GM19035 (cell line): ENCODE results near the gene TJP3.

Experiments
- ATAC-seq: cut with Tn5 transposase; IDR thresholded peaks from one replicate; pipeline ENCODE4 v1.9.1; 2021; ENCODE audit not compliant: unreplicated experiment

Gene TJP3

GRCh38 chr19:3783660-3784584 is 75.7 kb downstream of the TJP3 start:
- no peak for ATAC-seq

DNA sequence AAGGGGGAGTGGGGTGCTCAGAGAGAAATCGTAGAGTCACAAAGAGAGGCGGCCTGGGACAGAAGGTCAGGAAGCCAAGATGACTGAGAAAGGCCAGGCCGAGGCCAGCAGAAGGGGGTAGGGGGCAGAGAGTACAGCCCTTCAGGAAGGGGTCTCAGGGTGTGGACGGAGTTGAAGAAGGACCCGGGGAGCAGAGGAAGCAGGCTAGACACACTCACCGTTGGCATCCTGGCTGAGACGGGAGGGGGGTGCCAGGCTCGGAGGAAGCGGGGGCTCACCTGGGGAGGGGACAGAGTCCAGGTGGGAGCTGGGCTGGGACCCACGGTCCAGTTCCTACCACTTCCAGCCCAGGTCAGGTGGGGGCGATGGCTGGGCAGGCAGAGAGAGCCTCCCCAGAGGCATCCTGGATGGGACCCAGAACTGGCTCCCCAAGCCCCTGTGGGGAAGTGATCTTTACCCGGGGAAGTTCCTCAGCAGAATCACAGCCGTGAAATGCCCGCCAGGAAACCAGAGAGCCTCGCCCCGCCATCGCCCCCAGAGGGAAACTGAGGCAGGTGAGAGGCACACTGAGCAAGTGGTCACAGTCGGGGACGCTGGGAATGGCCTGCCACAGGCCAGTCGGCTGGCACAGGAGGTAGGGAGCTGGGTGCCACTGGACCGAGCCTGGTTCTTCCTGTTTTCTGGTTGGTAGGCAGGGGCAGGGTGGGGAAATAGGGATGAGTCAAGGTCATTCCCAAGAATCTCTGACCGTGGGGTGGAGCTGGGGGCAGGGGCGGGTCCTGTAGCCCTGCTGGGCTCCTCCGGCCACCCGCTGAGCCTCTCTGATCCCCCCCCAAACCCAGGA is 76.6 kb downstream of the TJP3 start:
- no peak for ATAC-seq

GRCh38 chr19:3785451-3785937 is 77.3 kb downstream of the TJP3 start:
- ATAC-seq = no peak

- no peak for ATAC-seq
Measured at GRCh38 chr19:3785938-3786824, 78.0 kb downstream of the TJP3 start, which contains the start of gene MATK. TSS of gene MATK (minus strand) at chr19:3786381. CDS start at chr19:3785135, 1,246 bp downstream.

- ATAC-seq = no peak
Measured at GRCh38 chr19:3788996-3789778, 81.0 kb downstream of the TJP3 start.

DNA sequence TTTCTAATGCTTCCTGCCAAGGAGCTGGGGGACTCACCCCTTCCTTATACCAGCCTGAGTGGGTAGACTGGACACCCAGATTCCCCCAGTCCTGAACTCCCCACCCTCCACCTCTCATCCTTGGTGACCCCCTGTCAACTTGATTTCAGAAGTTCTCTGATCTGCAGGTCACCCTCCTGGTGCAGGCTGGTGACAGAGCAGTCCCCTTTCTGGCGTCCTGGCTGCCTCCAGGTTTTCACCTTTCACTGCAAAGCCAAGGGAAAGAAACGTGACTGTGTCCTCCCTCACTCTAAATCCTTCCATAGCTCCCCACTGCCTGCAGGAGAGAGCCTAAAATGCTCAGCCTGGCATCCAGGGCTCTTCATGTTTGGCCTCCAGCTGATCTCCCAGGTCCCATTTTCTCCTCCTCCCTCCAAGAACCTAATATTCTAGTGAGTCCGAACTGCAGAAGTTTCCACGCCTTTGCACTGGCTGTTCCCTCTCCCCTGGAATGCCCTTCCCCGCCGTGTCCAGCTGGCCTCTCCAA is 82.1 kb downstream of the TJP3 start:
- no peak for ATAC-seq

GRCh38 chr19:3790941-3791340 is 82.8 kb downstream of the TJP3 start:
- no peak for ATAC-seq

- no peak for ATAC-seq
Measured at GRCh38 chr19:3792114-3792513, 83.9 kb downstream of the TJP3 start.

DNA sequence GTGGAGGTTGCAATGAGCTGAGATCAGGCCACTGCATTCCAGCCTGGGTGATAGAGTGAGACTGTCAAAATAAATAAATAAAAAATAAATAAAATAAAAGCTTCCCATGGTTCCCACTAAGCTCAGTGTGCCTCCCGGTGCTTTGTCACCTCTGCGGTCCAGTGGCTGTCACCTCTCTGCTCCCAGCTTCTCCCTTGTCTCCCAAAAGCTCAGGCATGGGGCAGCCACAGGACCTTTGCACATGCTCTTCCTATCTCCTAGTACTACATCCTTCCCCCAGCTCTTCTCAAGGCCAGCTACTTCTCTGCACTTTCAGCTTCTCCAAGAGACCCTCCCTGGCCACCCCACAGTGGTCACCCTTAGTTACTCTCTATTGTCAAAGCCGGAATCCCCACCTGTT is 85.6 kb downstream of the TJP3 start:
- no peak for ATAC-seq

DNA sequence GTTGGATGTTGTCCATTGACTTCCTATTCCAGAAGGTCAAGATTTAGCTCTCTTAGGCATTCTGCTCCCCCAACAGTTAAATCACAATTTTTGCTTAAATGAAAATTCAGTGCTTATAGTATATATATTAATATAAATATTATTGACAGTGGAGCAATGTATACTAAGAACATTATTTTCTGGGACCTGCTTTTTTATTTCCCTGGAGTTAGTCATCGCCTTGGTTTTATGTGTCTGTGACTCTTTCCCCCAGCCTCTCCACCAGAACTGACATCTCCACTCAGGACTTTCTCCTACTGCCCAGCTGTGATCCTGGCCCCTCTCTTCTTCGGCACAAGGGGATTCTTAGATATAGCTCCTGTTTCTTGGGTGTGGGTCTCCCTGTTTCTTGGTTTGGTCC is 88.2 kb downstream of the TJP3 start:
- ATAC-seq = no peak

DNA sequence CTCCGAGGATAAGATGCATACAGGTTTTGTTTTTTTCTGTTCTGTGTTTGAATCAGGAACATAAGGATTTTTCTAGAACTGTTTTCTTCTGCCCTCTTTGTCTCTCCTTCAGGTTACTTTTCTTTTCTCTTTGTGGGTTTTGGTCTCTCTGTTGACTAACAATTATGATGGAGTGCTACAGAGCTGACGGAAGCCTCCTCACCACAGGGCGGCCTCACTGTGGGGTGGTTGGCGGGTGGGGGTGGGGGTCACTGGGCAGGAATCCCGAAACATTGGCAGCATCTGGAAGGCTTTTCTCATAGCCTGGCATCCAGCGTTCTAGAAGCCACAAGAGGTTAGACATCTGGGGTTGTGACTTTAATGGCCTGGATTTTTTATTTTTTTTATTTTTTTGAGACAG is 90.0 kb downstream of the TJP3 start:
- no peak for ATAC-seq
